HG03039 (cell line): ENCODE results near the gene UBE2D2.
"Not testable (repeated sequence)": the region's sequence is repeated elsewhere in the genome, so short reads cannot be mapped to it uniquely, and the experiment has no call there.

Experiments used
- ATAC-seq: cut with Tn5 transposase; IDR thresholded peaks from one replicate; pipeline ENCODE4 v1.9.1; 2021; ENCODE audit warnings: mild to moderate bottlenecking, moderate library complexity; ENCODE audit not compliant: unreplicated experiment

UBE2D2 gene

DNA sequence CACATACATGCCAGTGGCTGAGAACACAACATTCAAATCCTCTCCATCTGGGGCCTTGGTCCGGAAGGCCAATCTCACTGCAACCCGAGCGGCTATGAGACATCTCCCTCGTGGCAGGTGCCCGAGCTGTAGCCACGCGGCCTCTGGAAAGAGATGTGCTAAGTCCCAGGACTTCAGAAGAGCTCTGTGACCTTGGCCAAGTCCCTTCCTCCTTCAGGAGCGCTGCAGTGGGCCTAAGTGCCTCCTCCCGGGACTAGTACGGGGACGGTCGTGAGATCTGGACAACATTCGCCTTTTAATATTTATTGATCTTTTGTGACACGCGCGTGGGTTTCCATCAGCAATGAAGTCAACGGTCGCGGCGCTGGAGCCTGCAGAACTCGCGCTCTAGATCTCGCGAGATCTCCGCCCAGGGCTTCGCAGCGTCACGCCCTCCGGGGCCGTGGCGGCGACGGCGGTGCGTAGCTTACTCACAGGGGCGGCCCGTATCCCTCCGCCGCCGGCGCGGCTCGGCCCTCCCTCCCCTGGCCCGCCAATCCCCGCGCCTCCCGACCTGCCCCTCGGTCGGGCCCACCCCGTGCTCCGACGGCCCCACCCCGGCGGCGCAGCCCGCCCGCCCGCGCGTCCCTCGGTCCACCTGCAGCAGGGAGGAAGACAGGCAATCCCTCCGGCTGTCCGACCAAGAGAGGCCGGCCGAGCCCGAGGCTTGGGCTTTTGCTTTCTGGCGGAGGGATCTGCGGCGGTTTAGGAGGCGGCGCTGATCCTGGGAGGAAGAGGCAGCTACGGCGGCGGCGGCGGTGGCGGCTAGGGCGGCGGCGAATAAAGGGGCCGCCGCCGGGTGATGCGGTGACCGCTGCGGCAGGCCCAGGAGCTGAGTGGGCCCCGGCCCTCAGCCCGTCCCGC lies at the start of gene UBE2D2:
TSS of gene UBE2D2 (plus strand) at position 588 of the 903 bp plus-strand sequence. CDS start 453 bp downstream, outside the sequence.
- peak; percentile 79 for ATAC-seq

DNA sequence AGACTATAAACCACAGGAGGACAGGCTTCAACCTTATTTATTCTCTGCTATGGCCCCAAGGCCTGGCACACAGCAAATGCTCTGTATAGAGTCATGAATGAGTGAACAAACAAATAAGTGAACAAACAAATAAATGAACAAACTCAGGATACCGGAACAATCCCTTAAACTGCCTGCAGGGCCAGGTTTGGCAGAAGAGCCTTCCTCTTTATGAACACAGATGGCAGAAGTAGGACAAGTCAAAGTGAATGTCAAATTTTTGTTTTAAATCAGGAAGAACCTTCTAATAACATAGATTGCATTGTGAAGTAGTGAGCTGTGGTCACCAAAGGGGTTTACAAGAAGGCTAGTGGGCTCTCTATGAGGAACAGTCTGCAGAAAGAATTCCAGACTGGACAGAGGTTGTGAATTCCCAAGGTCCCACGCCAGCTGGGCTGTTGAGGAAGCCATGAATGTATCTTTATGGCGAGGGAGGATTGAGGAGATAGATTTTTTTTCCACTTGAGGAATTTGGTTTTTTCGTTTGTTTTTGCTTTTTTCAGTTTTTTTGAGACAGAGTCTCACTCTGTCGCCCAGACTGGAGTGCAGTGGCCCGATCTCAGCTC lies 48.3 kb upstream of the UBE2D2 start:
- no peak for ATAC-seq

DNA sequence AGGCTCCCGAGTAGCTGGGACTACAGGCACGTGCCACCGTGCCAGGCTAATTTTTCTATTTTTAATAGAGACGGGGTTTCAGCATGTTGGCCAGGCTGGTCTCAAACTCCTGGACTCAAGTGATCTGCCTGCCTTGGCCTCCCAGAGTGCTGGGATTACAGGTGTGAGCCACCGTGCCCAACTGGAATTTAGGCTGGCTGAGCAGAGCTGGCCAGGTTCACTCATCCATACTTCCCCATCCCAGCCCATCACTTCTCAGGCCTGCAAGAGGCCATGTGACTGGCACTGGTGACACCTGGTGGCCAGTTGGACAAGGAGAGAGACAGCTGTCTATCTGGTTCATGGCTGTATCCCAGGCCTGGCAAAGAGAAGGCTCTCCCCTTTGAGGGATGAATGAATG lies 47.7 kb upstream of the UBE2D2 start:
- peak; percentile 62 for ATAC-seq

DNA sequence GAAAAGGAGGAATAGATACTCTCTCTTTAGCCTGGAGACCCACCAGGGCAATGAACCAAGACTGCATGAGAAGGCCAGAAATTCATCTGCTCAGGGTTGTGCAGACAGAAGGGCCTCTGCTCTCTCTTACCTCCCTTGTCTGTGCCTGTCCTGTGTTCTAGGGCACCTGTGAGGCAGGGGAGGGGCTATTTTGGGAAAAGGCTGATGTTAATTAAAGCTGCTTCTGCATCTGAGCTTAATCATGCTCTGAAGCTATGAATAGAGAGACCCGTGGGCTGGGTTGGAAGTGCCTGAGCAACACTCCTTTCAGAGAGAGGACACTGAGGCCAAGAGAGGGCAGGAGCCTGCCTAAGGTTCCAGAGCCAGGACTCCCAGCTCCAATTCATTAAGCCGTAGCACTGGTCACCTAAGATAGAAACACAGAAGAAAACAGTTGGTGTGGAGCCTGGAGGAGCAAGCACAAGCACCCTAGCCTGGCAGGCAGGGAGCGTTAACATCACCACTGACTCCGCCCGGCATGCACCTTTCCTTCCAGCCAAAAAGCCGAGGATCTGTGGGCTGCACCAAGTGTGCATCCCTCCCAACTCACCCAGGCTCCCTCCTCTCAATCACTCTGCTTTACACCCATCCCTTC lies 47.2 kb upstream of the UBE2D2 start:
- no peak for ATAC-seq

DNA sequence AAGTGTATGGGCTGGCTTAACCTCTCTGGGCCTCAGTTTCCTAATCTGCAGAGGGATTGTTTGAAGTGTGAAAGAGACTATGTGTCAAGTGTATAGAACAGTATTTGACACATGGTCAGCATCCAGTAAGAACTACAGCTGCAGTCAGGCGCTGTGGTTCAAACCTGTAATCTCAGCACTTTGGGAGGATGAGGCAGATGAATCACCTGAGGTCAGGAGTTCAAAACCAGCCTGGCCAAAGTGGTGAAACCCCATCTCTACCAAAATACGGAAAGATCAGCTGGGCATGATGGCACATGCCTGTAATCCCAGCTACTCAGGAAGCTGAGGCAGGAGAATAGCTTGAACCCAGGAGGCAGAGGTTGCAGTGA lies 46.7 kb upstream of the UBE2D2 start:
- no peak for ATAC-seq

DNA sequence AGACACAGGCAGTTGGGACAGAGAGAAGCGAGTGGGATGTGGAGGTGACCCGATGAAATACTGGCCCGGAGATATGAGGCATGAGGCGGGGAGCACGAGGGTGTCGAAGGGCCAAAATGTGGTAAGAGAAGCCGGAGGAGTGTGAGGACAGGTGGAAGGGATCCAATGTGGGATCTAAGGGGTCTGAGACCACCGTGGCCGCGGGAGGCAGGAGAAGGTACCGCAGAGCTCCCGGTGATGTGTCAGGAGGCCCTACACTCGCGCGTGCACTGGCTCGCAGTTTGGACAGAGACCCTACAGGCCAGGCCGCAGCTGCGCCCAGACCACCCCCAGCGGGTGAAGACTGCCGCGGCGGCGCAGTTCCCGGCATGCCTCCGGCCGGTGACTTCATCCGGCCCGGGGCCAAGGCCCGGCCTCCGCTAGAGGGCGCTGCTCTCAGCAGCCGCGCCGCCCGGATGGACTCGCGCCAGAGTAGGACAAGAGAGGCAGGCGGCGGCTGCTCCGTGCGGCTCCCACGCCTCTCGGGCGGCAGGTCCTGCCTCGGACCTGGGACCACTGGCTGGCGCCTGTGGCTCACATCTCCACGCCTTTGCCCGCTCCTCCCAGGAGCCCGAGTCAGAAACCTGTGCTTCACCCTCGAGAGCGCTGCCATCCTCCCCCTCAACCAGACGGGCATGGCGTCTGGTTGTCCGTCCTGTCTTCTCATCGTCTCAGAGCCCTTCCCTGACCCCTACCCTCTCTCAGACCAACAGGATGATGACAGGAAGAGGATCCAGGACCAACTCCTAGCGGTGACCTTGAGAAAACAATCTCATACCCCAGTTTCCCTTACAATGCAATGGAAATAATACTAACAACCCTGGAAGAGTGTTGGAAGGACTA lies 43.2 kb upstream of the UBE2D2 start:
- peak; percentile 79 for ATAC-seq

DNA sequence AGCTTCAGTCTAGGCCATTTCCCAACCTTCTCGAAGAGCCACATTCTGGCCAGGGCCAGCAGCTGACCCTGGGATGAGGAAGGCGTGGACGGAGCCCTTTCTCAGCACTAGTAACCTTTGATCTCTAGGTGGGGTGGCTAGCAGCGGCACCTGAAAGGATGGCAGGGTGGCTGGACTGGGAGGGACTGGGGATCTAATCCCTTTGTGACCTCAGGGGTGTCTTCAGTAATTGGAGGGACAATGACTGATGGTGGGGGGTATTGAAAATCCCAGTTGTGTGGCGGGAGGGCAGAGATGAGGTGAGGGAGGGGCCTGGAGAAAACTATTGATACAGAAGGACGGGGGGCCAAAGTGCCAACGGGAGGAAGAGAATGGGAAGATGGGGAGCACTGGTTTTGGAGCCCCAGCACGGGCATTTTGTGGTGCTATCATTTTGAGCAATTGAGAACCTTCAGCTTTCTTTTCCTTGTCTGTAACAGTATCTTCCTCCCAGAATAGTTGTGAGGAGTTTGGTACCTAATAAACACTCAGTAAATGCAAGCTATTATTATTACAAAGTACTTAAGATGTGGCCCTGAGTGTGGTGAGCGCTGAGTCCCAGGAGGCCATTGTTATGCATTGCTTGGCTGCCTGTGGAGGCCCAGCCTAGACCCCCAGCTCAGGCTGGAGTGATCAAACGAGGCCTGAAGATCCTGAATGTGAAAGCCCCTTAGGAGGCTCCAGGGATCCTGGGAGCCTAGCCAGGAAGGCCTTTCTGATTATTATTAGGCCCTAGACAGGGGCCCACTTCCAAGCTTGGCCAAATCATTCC lies 37.3 kb upstream of the UBE2D2 start:
- no peak for ATAC-seq

DNA sequence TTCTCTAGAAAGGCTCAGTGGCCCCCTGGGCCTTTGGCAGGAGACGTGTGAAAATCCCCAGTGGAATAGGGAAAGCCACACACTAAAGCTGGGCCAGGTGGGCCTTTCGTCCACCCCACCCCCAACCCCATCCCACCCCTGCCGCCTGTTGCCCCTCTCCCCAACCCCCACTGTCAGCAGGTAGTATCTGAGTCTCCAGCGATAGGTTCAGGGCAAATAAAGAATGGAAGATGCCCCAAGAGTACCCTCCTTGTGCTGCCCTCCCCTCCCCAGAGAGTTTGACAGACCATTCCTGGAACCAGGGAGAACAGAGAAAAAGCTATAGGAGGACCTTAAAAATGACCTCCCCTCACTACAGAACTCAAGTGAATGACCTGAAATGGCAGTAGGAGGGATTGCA lies 36.7 kb upstream of the UBE2D2 start:
- ATAC-seq = no peak

DNA sequence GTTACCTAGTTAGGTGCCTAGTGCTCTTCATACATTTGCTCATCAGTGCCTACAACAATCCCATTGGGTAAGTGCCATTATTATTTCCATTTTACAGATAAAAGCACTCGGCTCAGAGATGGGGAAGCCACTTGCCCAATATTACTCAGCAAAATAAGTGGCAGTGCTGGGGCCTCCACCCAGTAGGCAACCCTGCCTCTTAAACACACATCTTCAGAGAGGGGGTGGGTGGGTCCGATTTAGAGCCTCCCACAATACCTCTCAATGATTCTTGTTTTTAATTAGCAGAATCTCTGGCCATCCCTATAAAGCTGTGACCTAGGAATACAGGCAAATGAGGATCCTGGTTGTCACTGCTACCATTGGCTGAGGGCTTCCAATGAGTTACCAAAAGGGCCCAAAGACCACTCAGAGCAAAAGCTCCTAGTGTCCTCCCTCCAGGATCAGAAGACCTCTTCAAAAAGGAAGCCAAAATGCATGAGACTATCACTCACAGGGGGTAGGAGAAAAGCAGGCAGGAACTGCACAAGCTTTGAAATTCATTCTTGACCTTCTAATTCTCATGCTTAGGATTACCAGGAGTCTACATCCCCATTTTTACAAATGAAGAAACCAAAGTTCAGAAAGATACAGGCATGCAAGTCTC lies 36.1 kb upstream of the UBE2D2 start:
- no peak for ATAC-seq

DNA sequence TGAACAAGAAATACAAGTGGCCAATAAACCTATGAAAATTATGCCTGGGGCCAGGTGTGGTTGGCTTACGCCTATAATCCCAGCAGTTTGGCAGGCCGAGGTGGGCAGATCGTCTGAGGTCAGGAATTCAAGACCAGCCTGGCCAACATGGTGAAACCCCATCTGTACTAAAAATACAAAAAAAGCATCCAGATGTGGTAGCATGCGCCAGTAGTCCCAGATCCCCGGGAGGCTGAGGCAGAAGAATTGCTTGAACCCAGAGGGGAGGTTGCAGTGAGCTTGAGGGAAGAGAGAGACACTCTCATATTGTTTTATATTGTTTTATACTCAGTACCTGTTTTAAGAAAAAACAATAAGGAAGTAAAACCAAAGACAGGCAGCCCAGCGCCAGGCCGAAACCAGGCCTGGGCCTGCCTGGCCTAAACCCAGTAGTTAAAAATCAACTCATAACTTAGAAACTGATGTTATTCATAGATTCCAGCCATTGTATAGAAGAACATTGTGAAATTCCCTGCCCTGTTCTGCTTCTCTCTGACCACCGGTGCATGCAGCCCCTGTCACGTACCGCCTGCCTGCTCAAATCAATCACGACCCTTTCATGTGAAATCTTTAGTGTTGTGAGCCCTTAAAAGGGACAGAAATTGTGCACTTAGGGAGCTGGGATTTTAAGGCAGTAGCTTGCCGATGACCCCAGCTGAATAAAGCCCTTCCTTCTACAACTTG lies 35.4 kb upstream of the UBE2D2 start:
- not testable (repeated sequence) for ATAC-seq

DNA sequence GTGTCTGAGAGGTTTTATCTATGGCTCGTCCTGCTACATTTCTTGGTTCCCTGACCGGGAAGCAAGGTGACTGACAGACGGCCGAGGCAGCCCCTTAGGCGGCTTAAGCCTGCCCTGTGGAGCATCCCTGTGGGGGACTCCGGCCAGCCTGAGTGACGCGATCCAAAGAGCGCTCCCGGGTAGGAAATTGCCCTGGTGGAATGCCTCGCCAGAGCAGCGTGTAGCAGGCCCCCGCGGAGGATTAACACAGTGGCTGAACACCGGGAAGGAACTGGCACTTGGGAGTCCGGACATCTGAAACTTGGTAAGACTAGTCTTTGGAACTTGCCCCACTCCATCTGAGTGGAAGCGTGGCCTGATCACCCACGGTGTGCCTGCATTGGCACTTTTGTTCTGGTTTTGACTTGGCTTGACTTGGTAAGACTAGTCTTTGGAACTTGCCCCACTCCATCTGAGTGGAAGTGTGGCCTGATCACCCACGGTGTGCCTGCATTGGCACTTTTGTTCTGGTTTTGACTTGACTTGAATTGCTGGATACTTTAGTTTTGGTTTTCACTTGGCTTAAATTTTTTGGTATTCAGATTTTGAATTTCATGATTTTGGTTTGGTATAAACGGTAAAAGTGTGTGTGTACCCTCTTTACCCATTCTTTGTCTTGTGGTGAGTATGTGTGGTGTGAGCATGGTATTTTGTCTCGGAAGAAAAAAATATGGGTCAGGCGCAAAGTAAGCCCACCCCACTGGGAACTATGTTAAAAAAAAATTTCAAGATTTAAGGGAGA lies 34.6 kb upstream of the UBE2D2 start:
- ATAC-seq = not testable (repeated sequence)

DNA sequence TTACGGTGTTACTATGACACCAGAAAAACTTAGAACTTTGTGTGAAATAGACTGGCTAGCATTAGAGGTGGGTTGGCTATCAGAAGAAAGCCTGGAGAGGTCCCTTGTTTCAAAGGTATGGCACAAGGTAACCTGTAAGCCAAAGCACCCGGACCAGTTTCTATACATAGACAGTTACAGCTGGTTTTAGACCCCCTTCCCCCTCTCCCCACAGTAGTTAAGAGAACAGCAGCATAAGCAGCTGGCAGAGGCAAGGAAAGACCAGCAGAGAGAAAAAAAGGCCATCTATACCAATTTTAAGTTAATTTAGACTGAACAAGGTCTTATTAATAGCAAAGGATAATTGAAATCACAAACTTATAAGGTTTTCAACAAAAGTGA lies 34.1 kb upstream of the UBE2D2 start:
- ATAC-seq = not testable (repeated sequence)

DNA sequence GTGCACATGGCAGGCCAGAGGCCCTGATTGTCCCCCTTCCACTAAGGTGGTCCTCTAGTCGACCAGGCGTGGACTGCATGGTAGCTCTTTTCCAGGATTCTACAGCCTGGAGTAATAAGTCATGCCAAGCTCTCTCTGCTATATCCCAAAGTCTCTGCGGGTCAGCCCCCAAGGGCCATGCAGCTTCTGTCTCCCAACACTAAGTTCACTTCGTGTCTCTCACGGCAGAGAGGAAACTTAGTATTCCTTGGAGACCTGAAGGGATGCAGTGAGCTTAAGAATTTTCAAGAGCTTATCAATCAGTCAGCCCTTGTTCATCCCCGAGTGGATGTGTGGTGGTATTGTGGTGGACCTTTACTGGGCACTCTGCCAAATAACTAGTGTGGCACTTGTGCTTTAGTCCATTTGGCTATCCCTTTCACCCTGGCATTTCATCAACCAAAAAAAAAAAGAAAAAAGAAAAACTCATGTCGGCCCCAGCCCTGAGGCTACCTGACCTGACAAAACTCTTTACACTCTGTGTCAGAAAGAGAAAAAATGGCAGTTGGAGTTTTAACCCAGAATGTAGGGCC lies 33.2 kb upstream of the UBE2D2 start:
- not testable (repeated sequence) for ATAC-seq

DNA sequence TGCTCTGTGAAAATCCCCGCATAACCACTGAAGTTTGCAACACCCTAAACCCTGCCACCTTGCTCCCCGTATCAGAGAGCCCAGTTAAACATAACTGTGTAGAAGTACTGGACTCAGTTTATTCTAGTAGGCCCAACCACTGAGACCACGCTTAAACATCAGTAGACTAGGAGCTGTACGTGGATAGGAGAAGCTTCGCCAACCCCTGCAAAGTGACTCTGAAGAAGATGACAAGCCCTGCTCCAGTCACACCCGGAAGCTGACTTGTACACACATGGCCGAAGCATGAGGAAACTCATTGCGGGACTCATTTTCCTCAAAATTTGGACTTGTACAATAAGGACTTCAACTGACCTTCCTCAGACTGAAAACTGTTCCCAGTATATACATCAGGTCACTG lies 32.4 kb upstream of the UBE2D2 start:
- ATAC-seq = not testable (repeated sequence)

DNA sequence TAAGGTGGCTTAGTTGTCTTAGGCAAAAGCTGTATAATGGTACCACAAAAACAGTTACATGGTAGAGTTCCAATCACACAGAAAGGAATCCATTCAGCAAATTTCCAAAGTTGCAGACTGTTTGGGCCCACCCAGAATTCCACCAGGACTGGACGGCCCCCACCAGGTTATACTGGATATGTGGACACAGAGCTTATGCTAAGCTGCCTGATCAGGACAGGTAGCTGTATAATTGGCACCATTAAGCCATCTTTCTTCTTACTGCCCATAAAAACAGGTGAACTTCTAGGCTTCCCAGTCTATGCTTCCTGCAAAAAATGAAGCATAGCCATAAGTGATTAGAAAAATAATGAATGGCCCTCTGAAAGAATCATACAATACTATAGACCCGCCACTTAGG lies 31.1 kb upstream of the UBE2D2 start:
- not testable (repeated sequence) for ATAC-seq

DNA sequence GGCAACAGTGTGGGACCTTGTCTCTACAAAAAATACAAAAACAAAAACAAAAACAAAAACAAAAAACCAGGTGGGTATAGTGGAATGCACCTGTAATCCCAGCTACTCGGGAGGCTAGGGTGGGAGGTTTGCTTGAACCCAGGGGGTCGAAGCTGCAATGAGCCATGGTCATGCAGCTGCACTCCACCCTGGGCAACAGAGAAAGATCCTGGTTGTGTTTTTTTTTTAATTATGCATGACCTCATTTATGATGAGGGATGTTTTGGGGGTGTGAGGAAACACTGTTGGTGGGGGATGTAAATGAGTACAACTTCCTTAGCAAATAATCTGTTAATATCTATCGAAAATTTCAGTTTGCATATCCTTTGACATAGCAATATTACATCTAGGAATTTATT lies 29.4 kb upstream of the UBE2D2 start:
- no peak for ATAC-seq

DNA sequence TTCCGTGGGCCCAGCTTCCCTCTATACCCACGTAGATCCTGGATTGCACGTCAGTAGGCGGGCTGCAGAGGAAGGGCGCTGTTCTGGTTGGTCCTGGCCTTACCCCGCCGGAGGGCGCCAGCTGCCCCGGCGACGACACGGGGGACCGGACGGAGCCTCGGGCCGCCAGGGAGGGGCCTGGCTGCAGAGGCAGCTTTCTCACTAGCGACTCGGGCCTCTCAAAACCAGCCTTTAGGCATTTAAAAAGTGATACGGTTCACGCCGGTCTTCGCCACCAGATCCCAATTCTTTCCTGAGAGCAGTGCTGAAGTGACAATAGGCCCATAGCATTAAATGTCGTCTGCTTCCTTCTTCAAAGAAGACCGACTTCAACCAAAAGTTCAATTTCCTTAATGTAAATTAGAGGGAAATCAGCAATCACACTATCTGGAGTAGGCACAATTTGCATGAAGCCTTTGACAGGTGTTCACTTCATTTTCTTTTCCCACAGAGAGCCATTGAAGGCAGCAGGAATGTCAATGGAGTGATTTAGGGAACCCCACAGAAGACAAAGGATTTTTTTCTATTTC lies 17.6 kb upstream of the UBE2D2 start:
- peak; percentile 88 for ATAC-seq
